Neural progenitor cell (in vitro differentiated cells): ENCODE results near the gene PACS1.

Source experiments
- CTCF ChIP-seq: fragments of 200-600 bp; sonication (generic); IDR thresholded peaks from 2 replicates; pipeline ENCODE4 v1.5.1; 2017; ENCODE audit warnings: antibody characterized with exemption, mild to moderate bottlenecking
- EZH2 ChIP-seq: fragments of 200-600 bp; sonication (generic); IDR thresholded peaks from 2 replicates; pipeline ENCODE4 v1.6.1; 2017; ENCODE audit warnings: antibody characterized with exemption, mild to moderate bottlenecking, moderate library complexity

GRCh38 chr11:66042227-66042995 is 27.7 kb upstream of the PACS1 start:
- TF ChIP-seq CTCF (no peak), EZH2 (no peak)
